HG03565 (cell line): ENCODE results near the gene C6orf62.
"Not testable (repeated sequence)": the region's sequence is repeated elsewhere in the genome, so short reads cannot be mapped to it uniquely, and the experiment has no call there.

Experiments
- ATAC-seq: cut with Tn5 transposase; IDR thresholded peaks from one replicate; pipeline ENCODE4 v1.9.1; 2021; ENCODE audit warnings: mild to moderate bottlenecking, moderate library complexity; ENCODE audit not compliant: unreplicated experiment

C6orf62 gene

GRCh38 chr6:24668997-24669361, 50.0 kb downstream of the C6orf62 start:
- ATAC-seq, result no peak

GRCh38 chr6:24668066-24668996, 50.6 kb downstream of the C6orf62 start:
- not testable (repeated sequence) for ATAC-seq

- ATAC-seq, result no peak
Observed at GRCh38 chr6:24667378-24667803, 51.6 kb downstream of the C6orf62 start.

- peak; percentile 94 for ATAC-seq
Observed at GRCh38 chr6:24666641-24667377, 52.1 kb downstream of the C6orf62 start, which contains the start of the genes ACOT13 and TDP2. Gene ACOT13 (plus strand): TSS chr6:24667077. CDS start chr6:24667264, 187 bp downstream. Gene TDP2 (minus strand): TSS chr6:24666899. CDS start chr6:24666862, 37 bp downstream.

GRCh38 chr6:24666097-24666640, 52.8 kb downstream of the C6orf62 start:
- ATAC-seq, result peak; percentile 17

GRCh38 chr6:24664046-24664987, 54.6 kb downstream of the C6orf62 start:
- no peak for ATAC-seq

GRCh38 chr6:24663189-24663588, 55.8 kb downstream of the C6orf62 start:
- ATAC-seq, result no peak

- ATAC-seq, result no peak
Observed at GRCh38 chr6:24662236-24662635, 56.7 kb downstream of the C6orf62 start.

- ATAC-seq, result not testable (repeated sequence)
Observed at GRCh38 chr6:24661759-24662158, 57.2 kb downstream of the C6orf62 start.

- no peak for ATAC-seq
Observed at GRCh38 chr6:24660105-24660504, 58.8 kb downstream of the C6orf62 start.

GRCh38 chr6:24659561-24659960, 59.4 kb downstream of the C6orf62 start:
- ATAC-seq, result no peak

GRCh38 chr6:24658573-24659560, 60.1 kb downstream of the C6orf62 start:
- ATAC-seq, result no peak

- no peak for ATAC-seq
Observed at GRCh38 chr6:24655215-24655614, 63.7 kb downstream of the C6orf62 start.
